Measurements from ENCODE around the gene ARHGAP24. TPM values are rescaled to one million over a fixed set of nuclear protein-coding genes. Genes with fewer than 3 reads are reported as not detected.

Gene ARHGAP24
- total RNA-seq, 6 experiments from 2014 or later = 4.0 to 7.3 (median 6.1) TPM

DNA sequence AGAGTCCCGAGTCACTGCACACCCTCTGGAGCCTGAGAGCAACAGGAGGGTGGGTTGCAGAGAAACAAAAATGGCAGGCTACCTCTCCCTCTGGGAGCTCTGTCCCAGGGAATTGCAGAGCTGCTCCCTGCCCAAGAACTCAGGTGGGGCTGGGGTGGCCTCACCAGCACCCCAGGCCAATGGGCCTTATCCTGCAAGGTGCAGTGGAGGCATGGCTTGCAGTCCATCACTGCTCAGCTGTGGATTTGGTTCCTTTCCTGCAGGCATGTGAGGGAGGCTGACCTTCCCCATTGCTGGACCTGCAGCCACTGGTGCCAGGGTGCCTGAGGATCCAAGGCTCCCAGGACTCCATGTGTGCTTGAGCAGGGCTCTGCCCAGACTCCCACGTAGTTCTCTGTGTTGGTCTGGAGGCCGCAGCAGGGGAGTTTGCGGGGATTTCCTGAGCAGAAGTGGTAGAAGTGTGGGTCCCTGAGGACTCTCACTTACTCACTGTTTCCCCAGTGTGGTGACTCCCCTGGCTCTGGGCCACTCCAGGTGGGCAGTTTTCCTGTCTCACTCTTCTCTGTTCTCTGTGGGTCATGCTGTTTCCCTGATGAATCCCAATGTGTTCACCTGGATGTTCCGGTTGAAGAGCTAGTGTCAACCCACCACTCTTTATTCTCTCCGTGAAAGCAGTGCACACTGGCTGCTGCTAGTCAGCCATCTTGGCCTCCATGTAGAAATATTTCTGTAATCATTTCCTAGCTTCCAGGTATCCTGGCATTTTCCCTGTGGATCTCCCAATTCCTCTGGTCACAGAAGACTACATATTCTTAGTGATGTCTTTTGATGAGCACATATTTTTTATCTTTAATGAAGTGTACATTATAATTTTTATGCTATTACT, 82.3 kb downstream of the ARHGAP24 start:
- 59% methylated on average over 4 of the region's 6 CpGs for WGBS (ENCODE audit: insufficient coverage, low coverage, low lambda C conversion rate, missing lambda C conversion rate)
- Histone ChIP-seq H3K4me3 (no peak overlapping the region), H3K27me3 (no peaks in the 10 kb centered on the region), H3K36me3 (no peaks in the 10 kb centered on the region), H3K4me1 (no peaks in the 10 kb centered on the region), H3K27ac (no peak overlapping the region), H3K9me3 (no peaks in the 10 kb centered on the region)
- no peak for TF ChIP-seq POLR2A (IDR thresholded peaks at IDR 0.05)
- TF ChIP-seq, protein P1, sequence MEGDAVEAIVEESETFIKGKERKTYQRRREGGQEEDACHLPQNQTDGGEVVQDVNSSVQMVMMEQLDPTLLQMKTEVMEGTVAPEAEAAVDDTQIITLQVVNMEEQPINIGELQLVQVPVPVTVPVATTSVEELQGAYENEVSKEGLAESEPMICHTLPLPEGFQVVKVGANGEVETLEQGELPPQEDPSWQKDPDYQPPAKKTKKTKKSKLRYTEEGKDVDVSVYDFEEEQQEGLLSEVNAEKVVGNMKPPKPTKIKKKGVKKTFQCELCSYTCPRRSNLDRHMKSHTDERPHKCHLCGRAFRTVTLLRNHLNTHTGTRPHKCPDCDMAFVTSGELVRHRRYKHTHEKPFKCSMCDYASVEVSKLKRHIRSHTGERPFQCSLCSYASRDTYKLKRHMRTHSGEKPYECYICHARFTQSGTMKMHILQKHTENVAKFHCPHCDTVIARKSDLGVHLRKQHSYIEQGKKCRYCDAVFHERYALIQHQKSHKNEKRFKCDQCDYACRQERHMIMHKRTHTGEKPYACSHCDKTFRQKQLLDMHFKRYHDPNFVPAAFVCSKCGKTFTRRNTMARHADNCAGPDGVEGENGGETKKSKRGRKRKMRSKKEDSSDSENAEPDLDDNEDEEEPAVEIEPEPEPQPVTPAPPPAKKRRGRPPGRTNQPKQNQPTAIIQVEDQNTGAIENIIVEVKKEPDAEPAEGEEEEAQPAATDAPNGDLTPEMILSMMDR (IDR thresholded peaks at IDR 0.05) = no peak
- DNase-seq (no peak), ATAC-seq (peak in 1 of 4 donors; percentile 33)
- intact Hi-C loops (cut with DNase I) = no loop called here

DNA sequence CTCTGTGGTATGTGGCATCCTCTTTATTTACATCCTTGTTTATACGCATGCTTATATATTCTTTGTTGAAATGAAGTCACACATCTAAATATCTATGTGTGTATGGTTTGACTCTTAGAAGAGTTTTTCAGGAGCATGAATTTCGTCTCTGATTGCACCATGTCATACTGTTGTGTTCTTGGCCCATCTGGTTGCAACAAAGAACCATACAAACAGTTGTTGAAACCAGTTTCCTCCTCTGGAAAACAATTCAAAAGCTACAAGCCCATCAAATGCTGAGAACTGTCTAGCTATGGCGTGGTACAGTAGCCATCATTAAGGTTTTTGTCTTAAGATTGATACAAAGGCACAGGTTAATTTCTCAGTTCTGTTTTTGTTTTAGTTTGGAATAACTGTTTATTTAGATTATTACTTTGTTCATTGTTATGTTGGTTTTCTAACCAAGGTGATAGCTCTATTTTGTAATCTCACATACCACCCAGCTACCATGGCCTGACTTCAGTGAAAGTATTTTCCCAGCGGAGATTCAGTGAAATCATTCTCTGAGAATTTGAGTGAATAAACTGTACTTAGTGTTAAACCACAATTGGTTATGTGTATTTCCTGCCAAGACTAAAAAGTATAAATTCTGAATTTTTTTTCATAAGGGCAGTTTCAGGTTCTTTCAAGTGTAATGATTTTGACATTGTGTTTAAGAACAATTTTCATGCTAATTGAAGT, 91.0 kb downstream of the ARHGAP24 start:
- WGBS (ENCODE audit: insufficient coverage, low coverage, low lambda C conversion rate, missing lambda C conversion rate) = 63% methylated on average over 4 of the region's 4 CpGs
- ATAC-seq = no peak

DNA sequence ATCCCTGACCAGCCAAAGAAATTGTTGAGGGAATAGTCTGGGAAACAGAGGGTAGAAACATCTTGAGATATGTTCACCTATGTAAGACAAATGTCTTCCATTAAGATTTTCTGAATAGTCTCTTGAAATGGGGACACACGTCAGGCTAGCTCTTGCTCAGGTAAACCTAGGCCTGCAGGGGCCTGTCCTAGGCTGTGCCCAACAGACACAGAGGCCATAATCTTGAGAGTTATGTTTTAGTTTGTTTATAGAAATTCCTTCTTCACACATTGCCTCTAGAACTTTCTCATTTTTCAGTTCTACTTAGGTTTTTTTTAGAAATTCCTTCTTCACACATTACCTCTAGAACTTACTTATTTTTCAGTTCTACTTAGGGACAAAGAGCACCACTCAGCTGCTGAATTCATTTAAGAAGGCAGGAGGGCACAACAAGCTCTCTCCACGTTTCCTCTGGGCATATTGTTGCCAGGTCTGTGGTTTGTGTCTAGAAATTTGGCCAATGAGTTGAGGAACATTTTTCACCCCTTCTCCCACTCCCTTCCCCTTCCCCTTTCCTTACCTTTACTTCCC, 94.9 kb downstream of the ARHGAP24 start:
- intact Hi-C loops (cut with DNase I) = no loop called here
- no peaks in the 10 kb centered on the region for H3K36me3 ChIP-seq
- H3K4me3 ChIP-seq = no peak overlapping the region
- TF ChIP-seq, protein P1 (IDR thresholded peaks at IDR 0.05) = no peak
- no peak for TF ChIP-seq POLR2A (IDR thresholded peaks at IDR 0.05)
- H3K27ac ChIP-seq = no peak overlapping the region
- WGBS (ENCODE audit: insufficient coverage, low coverage, low lambda C conversion rate, missing lambda C conversion rate) = 23% methylated on average over 2 of the region's 2 CpGs
- no peaks in the 10 kb centered on the region for H3K4me1 ChIP-seq
- no peak for ATAC-seq
- H3K27me3 ChIP-seq = no peaks in the 10 kb centered on the region
- no peaks in the 10 kb centered on the region for H3K9me3 ChIP-seq
- no peak for DNase-seq

More for the DNA sequence above, 91.0 kb downstream of the ARHGAP24 start:
- no peak for DNase-seq
- H3K27ac ChIP-seq = no peak overlapping the region
- no peaks in the 10 kb centered on the region for H3K27me3 ChIP-seq
- no peaks in the 10 kb centered on the region for H3K9me3 ChIP-seq
- intact Hi-C loops (cut with DNase I) = no loop called here
- TF ChIP-seq POLR2A (IDR thresholded peaks at IDR 0.05) = no peak
- TF ChIP-seq, protein P1 (IDR thresholded peaks at IDR 0.05) = no peak
- H3K4me1 ChIP-seq = no peaks in the 10 kb centered on the region
- no peak overlapping the region for H3K4me3 ChIP-seq
- no peaks in the 10 kb centered on the region for H3K36me3 ChIP-seq

DNA sequence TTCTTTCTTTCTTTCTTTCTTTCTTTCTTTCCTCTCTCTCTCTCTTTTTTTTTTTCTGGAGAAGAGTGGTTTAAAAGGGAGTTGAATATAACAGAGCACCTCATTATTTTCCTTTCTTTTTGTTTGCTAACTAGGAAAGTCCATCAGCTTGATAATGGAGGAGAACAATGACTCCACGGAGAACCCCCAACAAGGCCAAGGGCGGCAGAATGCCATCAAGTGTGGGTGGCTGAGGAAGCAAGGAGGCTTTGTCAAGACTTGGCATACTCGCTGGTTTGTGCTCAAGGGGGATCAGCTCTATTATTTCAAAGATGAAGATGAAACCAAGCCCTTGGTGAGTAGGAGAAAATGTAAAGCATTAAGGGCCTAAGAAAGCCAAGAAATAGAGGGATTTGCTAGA, 95.4 kb downstream of the ARHGAP24 start:
- DNase-seq = no peak
- H3K4me1 ChIP-seq = no peaks in the 10 kb centered on the region
- WGBS (ENCODE audit: insufficient coverage, low coverage, low lambda C conversion rate, missing lambda C conversion rate) = 38% methylated on average over 3 of the region's 3 CpGs

More for the DNA sequence above, 95.4 kb downstream of the ARHGAP24 start:
- H3K9me3 ChIP-seq = no peaks in the 10 kb centered on the region
- H3K27ac ChIP-seq = no peak overlapping the region
- H3K4me3 ChIP-seq = no peak overlapping the region
- TF ChIP-seq, protein P1 (IDR thresholded peaks at IDR 0.05) = no peak
- TF ChIP-seq POLR2A (IDR thresholded peaks at IDR 0.05) = no peak
- H3K36me3 ChIP-seq = no peaks in the 10 kb centered on the region
- no peak for ATAC-seq
- no peaks in the 10 kb centered on the region for H3K27me3 ChIP-seq
- intact Hi-C loops (cut with DNase I) = no loop called here

Data from right lobe of liver (tissue), 6 donors.